ENCODE results near the gene CTBP2.
A peak's percentile ranks its signal among the peaks of the same experiment; 100 is the strongest.

The CTBP2 gene

GRCh38 chr10:125067764-125068163, 92.6 kb downstream of the CTBP2 start:
- DNase-seq (ENCODE audit: low spot score) = no peak
- Histone ChIP-seq H3K4me3 (no peak overlapping the region), H3K27ac (no peak overlapping the region)
- TF ChIP-seq, protein P1, sequence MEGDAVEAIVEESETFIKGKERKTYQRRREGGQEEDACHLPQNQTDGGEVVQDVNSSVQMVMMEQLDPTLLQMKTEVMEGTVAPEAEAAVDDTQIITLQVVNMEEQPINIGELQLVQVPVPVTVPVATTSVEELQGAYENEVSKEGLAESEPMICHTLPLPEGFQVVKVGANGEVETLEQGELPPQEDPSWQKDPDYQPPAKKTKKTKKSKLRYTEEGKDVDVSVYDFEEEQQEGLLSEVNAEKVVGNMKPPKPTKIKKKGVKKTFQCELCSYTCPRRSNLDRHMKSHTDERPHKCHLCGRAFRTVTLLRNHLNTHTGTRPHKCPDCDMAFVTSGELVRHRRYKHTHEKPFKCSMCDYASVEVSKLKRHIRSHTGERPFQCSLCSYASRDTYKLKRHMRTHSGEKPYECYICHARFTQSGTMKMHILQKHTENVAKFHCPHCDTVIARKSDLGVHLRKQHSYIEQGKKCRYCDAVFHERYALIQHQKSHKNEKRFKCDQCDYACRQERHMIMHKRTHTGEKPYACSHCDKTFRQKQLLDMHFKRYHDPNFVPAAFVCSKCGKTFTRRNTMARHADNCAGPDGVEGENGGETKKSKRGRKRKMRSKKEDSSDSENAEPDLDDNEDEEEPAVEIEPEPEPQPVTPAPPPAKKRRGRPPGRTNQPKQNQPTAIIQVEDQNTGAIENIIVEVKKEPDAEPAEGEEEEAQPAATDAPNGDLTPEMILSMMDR (IDR thresholded peaks at IDR 0.05) = no peak

GRCh38 chr10:125066764-125067450, 93.5 kb downstream of the CTBP2 start:
- TF ChIP-seq, protein P1 (IDR thresholded peaks at IDR 0.05) = no peak
- H3K4me3 ChIP-seq = no peak overlapping the region
- no peak overlapping the region for H3K27ac ChIP-seq
- DNase-seq (ENCODE audit: low spot score) = no peak

GRCh38 chr10:125064681-125065492, 95.5 kb downstream of the CTBP2 start:
- DNase-seq (ENCODE audit: low spot score) = no peak
- Histone ChIP-seq H3K4me3 (no peak overlapping the region), H3K27ac (peak overlapping the region; percentile 17 to 75)
- TF ChIP-seq, protein P1 (IDR thresholded peaks at IDR 0.05) = no peak

DNA sequence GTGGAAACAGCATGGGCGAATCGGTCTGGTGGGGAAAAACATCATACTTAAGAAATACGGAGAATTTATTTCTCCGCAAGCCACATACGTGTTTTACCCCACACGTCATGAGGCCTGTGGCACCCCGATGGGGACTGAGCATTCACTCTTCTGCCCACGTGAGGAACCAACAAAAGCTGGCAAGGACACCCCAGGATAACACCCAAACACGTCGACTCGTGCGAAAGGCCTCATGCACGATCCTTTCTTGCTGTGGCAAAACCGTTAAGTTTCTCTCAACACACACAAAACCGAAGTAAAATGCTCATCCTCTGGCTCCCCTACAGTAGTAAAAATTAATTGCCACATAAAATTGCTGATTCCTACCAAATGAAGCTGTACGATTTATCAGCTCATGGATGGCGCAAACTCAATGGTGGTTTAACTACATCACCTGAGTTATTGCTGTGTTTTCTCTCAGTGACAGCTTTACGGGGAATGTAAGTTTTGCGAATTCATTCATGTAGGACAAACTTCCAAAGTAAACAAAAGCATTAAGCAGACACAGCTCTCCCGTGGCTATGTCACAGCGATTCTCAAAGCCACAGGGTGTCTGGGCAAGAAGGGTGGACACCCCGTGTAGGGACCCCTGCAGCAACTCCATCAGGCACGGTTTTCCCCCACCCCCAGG, 97.0 kb downstream of the CTBP2 start:
- Histone ChIP-seq H3K4me3 (no peak overlapping the region), H3K27ac (peak overlapping the region in 1 of 2 donors; percentile 96)
- TF ChIP-seq, protein P1 (IDR thresholded peaks at IDR 0.05) = no peak
- DNase-seq (ENCODE audit: low spot score) = no peak

DNA sequence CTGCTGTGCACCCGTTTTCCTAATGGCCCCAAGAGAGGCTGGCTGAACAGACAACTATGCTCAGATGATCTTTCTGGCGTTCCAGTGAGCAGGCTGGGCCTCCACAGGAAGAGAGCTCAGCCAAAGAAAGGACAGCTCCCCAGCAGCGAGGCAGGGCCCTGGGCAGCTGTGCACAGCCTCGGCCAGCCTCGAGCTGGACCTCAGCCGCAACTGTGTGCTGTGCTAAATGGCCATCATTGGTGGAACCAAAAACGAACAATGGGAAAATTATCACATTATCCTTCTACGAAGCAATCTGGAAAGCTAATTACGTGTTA, 97.5 kb downstream of the CTBP2 start:
- H3K27ac ChIP-seq = peak overlapping the region; percentile 96 to 97
- no peak overlapping the region for H3K4me3 ChIP-seq
- TF ChIP-seq, protein P1 (IDR thresholded peaks at IDR 0.05) = no peak
- DNase-seq (ENCODE audit: low spot score) = no peak

GRCh38 chr10:125062227-125062913, 98.0 kb downstream of the CTBP2 start:
- no peak for DNase-seq (ENCODE audit: low spot score)
- Histone ChIP-seq H3K4me3 (no peak overlapping the region), H3K27ac (peak overlapping the region; percentile 96 to 97)
- TF ChIP-seq, protein P1 (IDR thresholded peaks at IDR 0.05) = no peak

Data from coronary artery (tissue), 2 donors.